HepG2 (cell line): ENCODE results near the gene VIPR1.

Experiments used
- CBX2 ChIP-seq, 2 experiments: fragments of 200-600 bp in 1 of 2; sonication (generic); formaldehyde crosslinking in 1 of 2; IDR thresholded peaks; 2 replicates each; pipeline versions ENCODE4 v1.7.0 to v1.8.1; 2018 to 2022; ENCODE audit warnings: low read depth in 2 of 2, low read length in 1 of 2, mild to moderate bottlenecking in 1 of 2, missing genetic modification reagents in 1 of 2
- ESRRA ChIP-seq: sonication (generic); formaldehyde crosslinking; IDR thresholded peaks from 2 replicates; pipeline ENCODE4 v1.5.1; 2020; ENCODE audit warnings: mild to moderate bottlenecking, low read depth, missing genetic modification reagents
- KAT2B ChIP-seq: fragments of 150-350 bp; IDR thresholded peaks from 2 replicates; pipeline ENCODE4 v1.6.1; 2014; ENCODE audit warnings: low read depth, low read length, borderline replicate concordance
- NFATC3 ChIP-seq: sonication (generic); formaldehyde crosslinking; IDR thresholded peaks from 2 replicates; pipeline ENCODE4 v1.5.1; 2020; ENCODE audit warnings: mild to moderate bottlenecking, missing genetic modification reagents
- PAX8 ChIP-seq: sonication (generic); formaldehyde crosslinking; IDR thresholded peaks from 2 replicates; pipeline ENCODE4 v1.8.0; 2022; ENCODE audit warnings: mild to moderate bottlenecking, missing genetic modification reagents, borderline replicate concordance
- POLR2G ChIP-seq: fragments of 200-400 bp; formaldehyde crosslinking; IDR thresholded peaks from 2 replicates; pipeline ENCODE4 v1.6.1; 2018; ENCODE audit warnings: mild to moderate bottlenecking, low read depth, low read length, moderate library complexity
- RNF2 ChIP-seq: fragments of 450-650 bp; conservative IDR thresholded peaks from 2 replicates; pipeline ENCODE4 v1.6.1; 2016; ENCODE audit warnings: low read depth
- SIN3A ChIP-seq: IDR thresholded peaks from 2 replicates; pipeline ENCODE4 v1.6.1; 2011; ENCODE audit warnings: low read depth, mild to moderate bottlenecking, control low read depth, low read length, borderline replicate concordance
- SP2 ChIP-seq: sonication (generic); formaldehyde crosslinking; IDR thresholded peaks from 2 replicates; pipeline ENCODE4 v1.5.1; 2020; ENCODE audit warnings: mild to moderate bottlenecking, missing genetic modification reagents
- TAF1 ChIP-seq: sonication (generic); formaldehyde crosslinking; IDR thresholded peaks from 2 replicates; pipeline ENCODE4 v1.4.0; 2020; ENCODE audit warnings: missing genetic modification reagents
- ZBTB1 ChIP-seq: sonication (generic); formaldehyde crosslinking; IDR thresholded peaks from 2 replicates; pipeline ENCODE4 v1.4.0; 2020; ENCODE audit warnings: missing genetic modification reagents, borderline replicate concordance
- ZBTB34 ChIP-seq: sonication (generic); formaldehyde crosslinking; IDR thresholded peaks from 2 replicates; pipeline ENCODE4 v1.8.0; 2022; ENCODE audit warnings: mild to moderate bottlenecking, missing genetic modification reagents
- TF ChIP-seq, protein P1 (sequence below): sonication (generic); formaldehyde crosslinking; IDR thresholded peaks from 2 replicates; pipeline ENCODE4 v1.9.0; 2022; ENCODE audit warnings: missing genetic modification reagents, mild to moderate bottlenecking, borderline replicate concordance
- TF ChIP-seq, protein P2 (sequence below): sonication (generic); formaldehyde crosslinking; IDR thresholded peaks from 2 replicates; pipeline ENCODE4 v1.5.0; 2020; ENCODE audit warnings: mild to moderate bottlenecking, missing genetic modification reagents, moderate library complexity

- TF ChIP-seq KAT2B (no peak), SP2 (CRISPR knock-in tag) (no peak), CBX2 (IDR thresholded peaks at IDR 0.05; ENCODE audit: low read depth, low read length) (no peak), CBX2 (CRISPR knock-in tag; IDR thresholded peaks at IDR 0.05; ENCODE audit: low read depth) (no peak), ZBTB1 (CRISPR knock-in tag) (no peak), SIN3A (no peak), TAF1 (no peak), RNF2 (no peak), NFATC3 (CRISPR knock-in tag) (no peak), ESRRA (no peak), ZBTB34 (CRISPR knock-in tag) (no peak), PAX8 (CRISPR knock-in tag) (no peak), POLR2G (no peak)
- TF ChIP-seq, protein P1, sequence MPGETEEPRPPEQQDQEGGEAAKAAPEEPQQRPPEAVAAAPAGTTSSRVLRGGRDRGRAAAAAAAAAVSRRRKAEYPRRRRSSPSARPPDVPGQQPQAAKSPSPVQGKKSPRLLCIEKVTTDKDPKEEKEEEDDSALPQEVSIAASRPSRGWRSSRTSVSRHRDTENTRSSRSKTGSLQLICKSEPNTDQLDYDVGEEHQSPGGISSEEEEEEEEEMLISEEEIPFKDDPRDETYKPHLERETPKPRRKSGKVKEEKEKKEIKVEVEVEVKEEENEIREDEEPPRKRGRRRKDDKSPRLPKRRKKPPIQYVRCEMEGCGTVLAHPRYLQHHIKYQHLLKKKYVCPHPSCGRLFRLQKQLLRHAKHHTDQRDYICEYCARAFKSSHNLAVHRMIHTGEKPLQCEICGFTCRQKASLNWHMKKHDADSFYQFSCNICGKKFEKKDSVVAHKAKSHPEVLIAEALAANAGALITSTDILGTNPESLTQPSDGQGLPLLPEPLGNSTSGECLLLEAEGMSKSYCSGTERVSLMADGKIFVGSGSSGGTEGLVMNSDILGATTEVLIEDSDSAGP: no peak
- TF ChIP-seq, protein P2, sequence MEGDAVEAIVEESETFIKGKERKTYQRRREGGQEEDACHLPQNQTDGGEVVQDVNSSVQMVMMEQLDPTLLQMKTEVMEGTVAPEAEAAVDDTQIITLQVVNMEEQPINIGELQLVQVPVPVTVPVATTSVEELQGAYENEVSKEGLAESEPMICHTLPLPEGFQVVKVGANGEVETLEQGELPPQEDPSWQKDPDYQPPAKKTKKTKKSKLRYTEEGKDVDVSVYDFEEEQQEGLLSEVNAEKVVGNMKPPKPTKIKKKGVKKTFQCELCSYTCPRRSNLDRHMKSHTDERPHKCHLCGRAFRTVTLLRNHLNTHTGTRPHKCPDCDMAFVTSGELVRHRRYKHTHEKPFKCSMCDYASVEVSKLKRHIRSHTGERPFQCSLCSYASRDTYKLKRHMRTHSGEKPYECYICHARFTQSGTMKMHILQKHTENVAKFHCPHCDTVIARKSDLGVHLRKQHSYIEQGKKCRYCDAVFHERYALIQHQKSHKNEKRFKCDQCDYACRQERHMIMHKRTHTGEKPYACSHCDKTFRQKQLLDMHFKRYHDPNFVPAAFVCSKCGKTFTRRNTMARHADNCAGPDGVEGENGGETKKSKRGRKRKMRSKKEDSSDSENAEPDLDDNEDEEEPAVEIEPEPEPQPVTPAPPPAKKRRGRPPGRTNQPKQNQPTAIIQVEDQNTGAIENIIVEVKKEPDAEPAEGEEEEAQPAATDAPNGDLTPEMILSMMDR (CRISPR knock-in tag): no peak
Observed at GRCh38 chr3:42507761-42508335, 5.4 kb downstream of the VIPR1 start.
